ENCODE data around the gene PRDX1.

The PRDX1 gene

GRCh38 chr1:45508295-45509151 is 13.2 kb downstream of the PRDX1 start:
- Histone ChIP-seq H2BK120ac (ENCODE audit: insufficient read depth, low read length, poor library complexity) (no peak overlapping the region), H4K8ac (ENCODE audit: low read depth, low read length) (no peak overlapping the region), H2AK5ac (ENCODE audit: low read length) (no peak overlapping the region), H2AFZ (ENCODE audit: insufficient read depth, low read length, poor library complexity) (no peak overlapping the region), H3K14ac (ENCODE audit: low read length) (no peak overlapping the region), H3K36me3 (ENCODE audit: control insufficient read depth in 1 of 2, insufficient read depth in 2 of 2, low read length in 2 of 2) (peaks cover 31 to 50% of the 10 kb centered on the region in 2 experiments), H2BK5ac (ENCODE audit: low read depth, low read length, poor library complexity) (no peak overlapping the region), H3K23ac (ENCODE audit: low read length) (no peak overlapping the region), H3K9ac (ENCODE audit: low read length) (no peak overlapping the region), H3K27me3 (ENCODE audit: insufficient read depth, low read length) (no peaks in the 10 kb centered on the region), H3K4ac (ENCODE audit: low read depth, low read length) (no peak overlapping the region), H3K79me2 (ENCODE audit: control insufficient read depth, insufficient read depth, low read length, poor library complexity) (no peaks in the 10 kb centered on the region), H3K4me3 (ENCODE audit: low read depth, low read length) (no peak overlapping the region), H3K79me1 (ENCODE audit: low read length) (no peaks in the 10 kb centered on the region), H4K12ac (ENCODE audit: low read depth, low read length) (no peak overlapping the region), H3K4me2 (ENCODE audit: low read length) (no peak overlapping the region), H3K18ac (ENCODE audit: low read length) (no peak overlapping the region), H4K91ac (ENCODE audit: low read depth, low read length) (no peak overlapping the region), H2BK12ac (ENCODE audit: low read length) (no peak overlapping the region), H3K27ac (ENCODE audit: low read depth, low read length) (no peak overlapping the region), H3K9me3 (ENCODE audit: insufficient read depth, low read depth, low read length) (no peaks in the 10 kb centered on the region), H3K4me1 (ENCODE audit: control insufficient read depth in 1 of 2, insufficient read depth in 2 of 2, low read length in 2 of 2) (peaks cover 0 to 3% of the 10 kb centered on the region in 2 experiments)
- WGBS (ENCODE audit: extremely low coverage, insufficient coverage, insufficient read length), result no CpG with 5 or more reads among the region's 15 CpGs
- no peak for DNase-seq

GRCh38 chr1:45507893-45508292 is 13.8 kb downstream of the PRDX1 start:
- H3K9ac ChIP-seq (ENCODE audit: low read length), result no peak overlapping the region
- no peak overlapping the region for H3K4me2 ChIP-seq (ENCODE audit: low read length)
- H3K27me3 ChIP-seq (ENCODE audit: insufficient read depth, low read length), result no peaks in the 10 kb centered on the region
- H3K18ac ChIP-seq (ENCODE audit: low read length), result no peak overlapping the region
- H3K4ac ChIP-seq (ENCODE audit: low read depth, low read length), result no peak overlapping the region
- H2BK12ac ChIP-seq (ENCODE audit: low read length), result no peak overlapping the region
- H3K79me2 ChIP-seq (ENCODE audit: control insufficient read depth, insufficient read depth, low read length, poor library complexity), result no peaks in the 10 kb centered on the region
- DNase-seq, result no peak
- H3K23ac ChIP-seq (ENCODE audit: low read length), result no peak overlapping the region
- H4K12ac ChIP-seq (ENCODE audit: low read depth, low read length), result no peak overlapping the region
- H3K9me3 ChIP-seq (ENCODE audit: insufficient read depth, low read depth, low read length), result no peaks in the 10 kb centered on the region
- H2AFZ ChIP-seq (ENCODE audit: insufficient read depth, low read length, poor library complexity), result no peak overlapping the region
- no peak overlapping the region for H4K8ac ChIP-seq (ENCODE audit: low read depth, low read length)
- no peak overlapping the region for H4K91ac ChIP-seq (ENCODE audit: low read depth, low read length)
- H3K36me3 ChIP-seq (ENCODE audit: control insufficient read depth in 1 of 2, insufficient read depth in 2 of 2, low read length in 2 of 2), result peaks cover 31 to 49% of the 10 kb centered on the region in 2 experiments
- H2BK120ac ChIP-seq (ENCODE audit: insufficient read depth, low read length, poor library complexity), result no peak overlapping the region
- peaks cover 0 to 3% of the 10 kb centered on the region in 2 experiments for H3K4me1 ChIP-seq (ENCODE audit: control insufficient read depth in 1 of 2, insufficient read depth in 2 of 2, low read length in 2 of 2)
- H3K79me1 ChIP-seq (ENCODE audit: low read length), result no peaks in the 10 kb centered on the region
- H3K14ac ChIP-seq (ENCODE audit: low read length), result no peak overlapping the region
- H3K27ac ChIP-seq (ENCODE audit: low read depth, low read length), result no peak overlapping the region
- no peak overlapping the region for H3K4me3 ChIP-seq (ENCODE audit: low read depth, low read length)
- no peak overlapping the region for H2BK5ac ChIP-seq (ENCODE audit: low read depth, low read length, poor library complexity)
- H2AK5ac ChIP-seq (ENCODE audit: low read length), result no peak overlapping the region
- no CpG with 5 or more reads among the region's 4 CpGs for WGBS (ENCODE audit: extremely low coverage, insufficient coverage, insufficient read length)

DNA sequence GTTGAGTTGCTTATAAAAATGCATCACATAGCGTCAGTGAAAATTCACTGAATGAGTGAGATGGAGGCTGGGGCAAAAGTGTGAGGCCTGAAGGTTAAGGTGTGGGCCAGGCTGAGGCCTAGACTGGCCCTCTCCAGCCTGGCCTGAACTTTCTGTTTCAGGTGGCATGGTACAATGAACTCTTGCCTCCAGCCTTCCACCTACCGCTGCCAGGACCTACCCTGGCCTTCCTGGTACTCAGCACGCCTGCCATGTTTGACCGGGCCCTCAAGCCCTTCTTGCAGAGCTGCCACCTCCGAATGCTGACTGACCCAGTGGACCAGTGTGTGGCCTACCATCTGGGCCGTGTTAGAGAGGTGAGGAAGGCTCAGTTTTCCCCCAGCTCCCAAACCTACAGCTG is 14.5 kb downstream of the PRDX1 start:
- Histone ChIP-seq H2BK12ac (ENCODE audit: low read length) (no peak overlapping the region), H2AK5ac (ENCODE audit: low read length) (no peak overlapping the region), H3K4me1 (ENCODE audit: control insufficient read depth in 1 of 2, insufficient read depth in 2 of 2, low read length in 2 of 2) (peaks cover 0 to 3% of the 10 kb centered on the region in 2 experiments), H3K4me3 (ENCODE audit: low read depth, low read length) (no peak overlapping the region), H2AFZ (ENCODE audit: insufficient read depth, low read length, poor library complexity) (no peak overlapping the region), H3K79me1 (ENCODE audit: low read length) (no peaks in the 10 kb centered on the region), H3K9ac (ENCODE audit: low read length) (no peak overlapping the region), H3K36me3 (ENCODE audit: control insufficient read depth in 1 of 2, insufficient read depth in 2 of 2, low read length in 2 of 2) (peaks cover 28 to 42% of the 10 kb centered on the region in 2 experiments), H3K9me3 (ENCODE audit: insufficient read depth, low read depth, low read length) (no peaks in the 10 kb centered on the region), H3K27me3 (ENCODE audit: insufficient read depth, low read length) (no peaks in the 10 kb centered on the region), H4K8ac (ENCODE audit: low read depth, low read length) (no peak overlapping the region), H4K12ac (ENCODE audit: low read depth, low read length) (no peak overlapping the region), H3K4ac (ENCODE audit: low read depth, low read length) (no peak overlapping the region), H3K14ac (ENCODE audit: low read length) (no peak overlapping the region), H2BK5ac (ENCODE audit: low read depth, low read length, poor library complexity) (no peak overlapping the region), H3K18ac (ENCODE audit: low read length) (no peak overlapping the region), H3K23ac (ENCODE audit: low read length) (no peak overlapping the region), H3K79me2 (ENCODE audit: control insufficient read depth, insufficient read depth, low read length, poor library complexity) (no peaks in the 10 kb centered on the region), H3K4me2 (ENCODE audit: low read length) (no peak overlapping the region), H2BK120ac (ENCODE audit: insufficient read depth, low read length, poor library complexity) (no peak overlapping the region), H3K27ac (ENCODE audit: low read depth, low read length) (no peak overlapping the region), H4K91ac (ENCODE audit: low read depth, low read length) (no peak overlapping the region)
- no CpG with 5 or more reads among the region's 6 CpGs for WGBS (ENCODE audit: extremely low coverage, insufficient coverage, insufficient read length)
- DNase-seq, result no peak

DNA sequence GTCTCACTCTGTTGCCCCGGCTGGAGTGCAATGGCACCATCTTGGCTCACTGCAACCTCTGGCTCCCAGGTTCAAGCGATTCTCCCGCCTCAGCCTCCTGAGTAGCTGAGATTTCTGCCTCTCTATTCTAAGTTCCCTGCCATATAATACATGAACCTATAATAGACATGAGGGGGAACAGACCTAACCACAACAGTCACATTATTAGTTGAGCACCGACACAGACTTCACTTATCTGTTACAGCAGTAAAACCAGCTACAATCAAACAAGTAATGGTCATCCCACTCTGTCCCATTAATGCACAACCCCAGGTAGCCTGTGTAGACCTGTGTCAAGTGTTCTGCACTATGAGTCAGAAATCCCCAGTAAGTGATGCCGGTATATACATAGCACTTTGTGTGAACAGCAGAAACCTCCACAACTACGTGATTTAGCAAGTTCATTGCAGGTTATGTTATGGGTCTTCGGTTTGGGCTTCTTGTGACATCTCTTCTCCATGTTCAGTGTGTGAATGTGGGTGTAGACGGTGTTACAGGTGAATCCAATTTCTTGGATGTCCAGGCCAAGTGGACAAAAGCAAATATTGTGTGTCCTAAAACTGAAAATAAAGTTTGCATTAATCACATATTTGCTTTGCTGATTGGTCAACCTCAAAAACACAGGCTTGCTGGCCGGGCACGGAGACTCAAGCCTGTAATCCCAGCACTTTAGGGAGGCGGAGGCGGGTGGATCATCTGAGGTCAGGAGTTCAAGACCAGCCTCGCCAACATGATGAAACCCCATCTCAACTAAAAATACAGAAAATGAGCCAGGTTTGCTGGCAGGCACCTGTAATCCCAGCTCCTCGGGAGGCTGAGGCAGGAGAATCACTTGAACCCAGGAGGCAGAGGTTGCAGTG is 18.0 kb downstream of the PRDX1 start:
- Histone ChIP-seq H2BK5ac (ENCODE audit: low read depth, low read length, poor library complexity) (no peak overlapping the region), H3K4ac (ENCODE audit: low read depth, low read length) (no peak overlapping the region), H3K9ac (ENCODE audit: low read length) (no peak overlapping the region), H3K18ac (ENCODE audit: low read length) (no peak overlapping the region), H3K79me2 (ENCODE audit: control insufficient read depth, insufficient read depth, low read length, poor library complexity) (peaks cover 4% of the 10 kb centered on the region), H3K27ac (ENCODE audit: low read depth, low read length) (no peak overlapping the region), H3K4me3 (ENCODE audit: low read depth, low read length) (no peak overlapping the region), H2BK120ac (ENCODE audit: insufficient read depth, low read length, poor library complexity) (no peak overlapping the region), H3K4me2 (ENCODE audit: low read length) (no peak overlapping the region), H3K36me3 (ENCODE audit: control insufficient read depth in 1 of 2, insufficient read depth in 2 of 2, low read length in 2 of 2) (peaks cover 6 to 14% of the 10 kb centered on the region in 2 experiments), H3K14ac (ENCODE audit: low read length) (no peak overlapping the region), H2AK5ac (ENCODE audit: low read length) (no peak overlapping the region), H3K23ac (ENCODE audit: low read length) (no peak overlapping the region), H4K8ac (ENCODE audit: low read depth, low read length) (no peak overlapping the region), H4K91ac (ENCODE audit: low read depth, low read length) (no peak overlapping the region), H3K27me3 (ENCODE audit: insufficient read depth, low read length) (no peaks in the 10 kb centered on the region), H3K9me3 (ENCODE audit: insufficient read depth, low read depth, low read length) (no peaks in the 10 kb centered on the region), H4K12ac (ENCODE audit: low read depth, low read length) (no peak overlapping the region), H2AFZ (ENCODE audit: insufficient read depth, low read length, poor library complexity) (no peak overlapping the region), H2BK12ac (ENCODE audit: low read length) (no peak overlapping the region), H3K79me1 (ENCODE audit: low read length) (peaks cover 5% of the 10 kb centered on the region), H3K4me1 (ENCODE audit: control insufficient read depth in 1 of 2, insufficient read depth in 2 of 2, low read length in 2 of 2) (peaks cover 3 to 15% of the 10 kb centered on the region in 2 experiments)
- no CpG with 5 or more reads among the region's 14 CpGs for WGBS (ENCODE audit: extremely low coverage, insufficient coverage, insufficient read length)
- DNase-seq, result no peak

Data from trophoblast cell (in vitro differentiated cells and primary cell).